ENCODE results near the gene GNAQ.

DNA sequence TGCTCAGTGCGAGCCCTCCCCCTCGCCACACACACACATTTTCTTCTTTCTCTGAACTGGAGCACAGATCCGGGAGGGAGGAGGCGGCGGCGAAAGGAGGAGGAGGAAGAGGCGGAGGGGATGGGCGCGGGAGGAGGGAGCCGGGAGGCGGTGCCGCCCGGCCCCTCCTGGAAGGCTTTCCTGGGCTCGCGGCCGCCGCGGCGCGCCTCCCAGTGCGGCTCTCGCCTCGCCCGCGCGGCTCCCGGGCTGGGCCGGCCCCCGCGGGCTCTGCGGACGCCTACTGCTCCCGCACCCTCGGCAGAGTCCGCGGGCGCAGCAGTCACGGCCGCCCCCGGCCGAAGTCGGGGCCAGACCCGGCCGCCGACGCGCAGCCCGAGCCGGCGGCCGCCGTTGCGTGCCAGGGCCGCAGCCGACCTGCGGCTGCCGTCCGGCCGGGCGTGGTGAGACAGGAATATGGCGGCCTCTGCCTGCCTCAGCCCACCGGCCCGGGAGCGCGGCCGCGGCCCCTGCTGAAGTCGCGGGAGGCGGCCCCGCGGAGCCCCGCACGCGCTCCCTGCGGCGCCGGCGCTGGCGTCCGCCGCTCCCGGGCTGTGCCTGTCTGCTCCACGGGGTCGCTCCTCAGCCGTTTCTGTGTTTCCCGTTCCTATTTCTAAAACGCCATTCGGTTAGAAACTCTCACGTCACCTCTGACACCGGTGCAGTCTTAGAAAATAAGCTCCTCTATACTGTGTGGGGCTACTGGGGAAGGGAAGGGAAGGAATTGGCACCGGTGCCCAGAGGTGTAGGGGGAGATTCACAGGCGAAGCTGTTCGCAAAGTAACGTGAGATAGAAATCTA, 500 bp upstream of the GNAQ start:
- TF ChIP-seq EZH2 (IDR thresholded peaks at IDR 0.05) (no peak), SRF (IDR thresholded peaks at IDR 0.05; ENCODE audit: low read depth) (no peak), EZH2phosphoT487 (IDR thresholded peaks at IDR 0.05; ENCODE audit: borderline replicate concordance) (no peak), SP1 (IDR thresholded peaks at IDR 0.05; ENCODE audit: low read depth) (no peak), YY1 (IDR thresholded peaks at IDR 0.05; ENCODE audit: extremely low read depth, insufficient replicate concordance, low read depth, low read length) (peak; percentile 48)
- TF ChIP-seq, protein P1, sequence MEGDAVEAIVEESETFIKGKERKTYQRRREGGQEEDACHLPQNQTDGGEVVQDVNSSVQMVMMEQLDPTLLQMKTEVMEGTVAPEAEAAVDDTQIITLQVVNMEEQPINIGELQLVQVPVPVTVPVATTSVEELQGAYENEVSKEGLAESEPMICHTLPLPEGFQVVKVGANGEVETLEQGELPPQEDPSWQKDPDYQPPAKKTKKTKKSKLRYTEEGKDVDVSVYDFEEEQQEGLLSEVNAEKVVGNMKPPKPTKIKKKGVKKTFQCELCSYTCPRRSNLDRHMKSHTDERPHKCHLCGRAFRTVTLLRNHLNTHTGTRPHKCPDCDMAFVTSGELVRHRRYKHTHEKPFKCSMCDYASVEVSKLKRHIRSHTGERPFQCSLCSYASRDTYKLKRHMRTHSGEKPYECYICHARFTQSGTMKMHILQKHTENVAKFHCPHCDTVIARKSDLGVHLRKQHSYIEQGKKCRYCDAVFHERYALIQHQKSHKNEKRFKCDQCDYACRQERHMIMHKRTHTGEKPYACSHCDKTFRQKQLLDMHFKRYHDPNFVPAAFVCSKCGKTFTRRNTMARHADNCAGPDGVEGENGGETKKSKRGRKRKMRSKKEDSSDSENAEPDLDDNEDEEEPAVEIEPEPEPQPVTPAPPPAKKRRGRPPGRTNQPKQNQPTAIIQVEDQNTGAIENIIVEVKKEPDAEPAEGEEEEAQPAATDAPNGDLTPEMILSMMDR (IDR thresholded peaks at IDR 0.05 in 2 of 3, conservative IDR thresholded peaks at IDR 0.05 in 1 of 3; ENCODE audit: borderline replicate concordance in 1 of 3, insufficient read depth in 1 of 3, low read depth in 2 of 3, low read length in 2 of 3), result no peak
- TF ChIP-seq, protein P2, sequence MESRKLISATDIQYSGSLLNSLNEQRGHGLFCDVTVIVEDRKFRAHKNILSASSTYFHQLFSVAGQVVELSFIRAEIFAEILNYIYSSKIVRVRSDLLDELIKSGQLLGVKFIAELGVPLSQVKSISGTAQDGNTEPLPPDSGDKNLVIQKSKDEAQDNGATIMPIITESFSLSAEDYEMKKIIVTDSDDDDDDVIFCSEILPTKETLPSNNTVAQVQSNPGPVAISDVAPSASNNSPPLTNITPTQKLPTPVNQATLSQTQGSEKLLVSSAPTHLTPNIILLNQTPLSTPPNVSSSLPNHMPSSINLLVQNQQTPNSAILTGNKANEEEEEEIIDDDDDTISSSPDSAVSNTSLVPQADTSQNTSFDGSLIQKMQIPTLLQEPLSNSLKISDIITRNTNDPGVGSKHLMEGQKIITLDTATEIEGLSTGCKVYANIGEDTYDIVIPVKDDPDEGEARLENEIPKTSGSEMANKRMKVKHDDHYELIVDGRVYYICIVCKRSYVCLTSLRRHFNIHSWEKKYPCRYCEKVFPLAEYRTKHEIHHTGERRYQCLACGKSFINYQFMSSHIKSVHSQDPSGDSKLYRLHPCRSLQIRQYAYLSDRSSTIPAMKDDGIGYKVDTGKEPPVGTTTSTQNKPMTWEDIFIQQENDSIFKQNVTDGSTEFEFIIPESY (IDR thresholded peaks at IDR 0.05; ENCODE audit: extremely low read depth, insufficient replicate concordance, low read length), result no peak
